Stomach (tissue), 4 donors: Measurements from ENCODE around the gene FBXL15.

Source experiments
- POLR2A ChIP-seq, 4 donors: fragments of 450-650 bp; IDR thresholded peaks; one replicate each; pipeline ENCODE4 v1.6.1; 2016; ENCODE audit warnings: antibody characterized with exemption in 4 of 4, control low read depth in 2 of 4, mild to moderate bottlenecking in 1 of 4, moderate library complexity in 1 of 4
- POLR2AphosphoS5 ChIP-seq, 3 donors: sonication (generic); formaldehyde crosslinking; IDR thresholded peaks; one replicate each; pipeline ENCODE4 v1.6.1; 2016; ENCODE audit warnings: antibody characterized with exemption in 3 of 3
- TF ChIP-seq, protein P1 (sequence below), 7 experiments: fragments of 450-650 bp in 4 of 7; fragments of 200-600 bp in 3 of 7; sonication (generic) in 3 of 7; IDR thresholded peaks; one replicate each; pipeline ENCODE4 v1.5.1; 2016 to 2019; ENCODE audit warnings: antibody characterized with exemption in 7 of 7, control low read depth in 2 of 7, mild to moderate bottlenecking in 1 of 7

DNA sequence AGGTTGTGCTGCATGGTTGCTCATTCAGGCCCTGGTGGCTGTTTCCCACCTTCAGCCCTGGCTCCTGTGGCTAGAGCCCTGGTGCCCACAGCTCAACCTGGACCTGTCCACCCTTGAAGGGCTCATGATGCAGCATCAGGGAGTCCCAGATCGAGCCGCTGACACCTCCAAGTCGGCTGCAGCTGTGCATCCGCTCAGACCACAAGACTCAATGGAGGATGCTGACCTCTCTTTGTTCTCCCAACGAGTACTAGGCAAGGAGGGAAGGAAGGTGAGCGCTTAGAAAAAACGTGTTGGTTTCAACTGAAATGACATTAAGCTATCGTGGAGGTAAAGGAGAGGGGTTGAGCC, 40.2 kb downstream of the FBXL15 start:
- TF ChIP-seq, protein P1, sequence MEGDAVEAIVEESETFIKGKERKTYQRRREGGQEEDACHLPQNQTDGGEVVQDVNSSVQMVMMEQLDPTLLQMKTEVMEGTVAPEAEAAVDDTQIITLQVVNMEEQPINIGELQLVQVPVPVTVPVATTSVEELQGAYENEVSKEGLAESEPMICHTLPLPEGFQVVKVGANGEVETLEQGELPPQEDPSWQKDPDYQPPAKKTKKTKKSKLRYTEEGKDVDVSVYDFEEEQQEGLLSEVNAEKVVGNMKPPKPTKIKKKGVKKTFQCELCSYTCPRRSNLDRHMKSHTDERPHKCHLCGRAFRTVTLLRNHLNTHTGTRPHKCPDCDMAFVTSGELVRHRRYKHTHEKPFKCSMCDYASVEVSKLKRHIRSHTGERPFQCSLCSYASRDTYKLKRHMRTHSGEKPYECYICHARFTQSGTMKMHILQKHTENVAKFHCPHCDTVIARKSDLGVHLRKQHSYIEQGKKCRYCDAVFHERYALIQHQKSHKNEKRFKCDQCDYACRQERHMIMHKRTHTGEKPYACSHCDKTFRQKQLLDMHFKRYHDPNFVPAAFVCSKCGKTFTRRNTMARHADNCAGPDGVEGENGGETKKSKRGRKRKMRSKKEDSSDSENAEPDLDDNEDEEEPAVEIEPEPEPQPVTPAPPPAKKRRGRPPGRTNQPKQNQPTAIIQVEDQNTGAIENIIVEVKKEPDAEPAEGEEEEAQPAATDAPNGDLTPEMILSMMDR (IDR thresholded peaks at IDR 0.05): no peak
- no peak for TF ChIP-seq POLR2AphosphoS5 (IDR thresholded peaks at IDR 0.05)
- no peak for TF ChIP-seq POLR2A (IDR thresholded peaks at IDR 0.05)
